GM23338 (cell line): Measurements from ENCODE around the gene PLXNA2. TPM values are rescaled to one million over a fixed set of nuclear protein-coding genes. Genes with fewer than 3 reads are reported as not detected.
A peak's percentile ranks its signal among the peaks of the same experiment; 100 is the strongest.

Source experiments
- ATAC-seq: fragments of 200-7000 bp; cut with Tn5 transposase; 3 replicates; pipeline ENCODE4 v1.9.1; 2020
- DNase-seq: peaks from one replicate; pipeline ENCODE4 v3.0.0-alpha.2; 2015; ENCODE audit warnings: low spot score
- H2AFZ ChIP-seq: fragments of 200-600 bp; sonication (generic); 2 replicates; pipeline ENCODE4 v1.8.0; 2016; ENCODE audit warnings: antibody characterized with exemption, mild to moderate bottlenecking, moderate library complexity
- H3F3A ChIP-seq: fragments of 200-600 bp; sonication (generic); replicated peaks from 2 replicates; pipeline ENCODE4 v1.8.0; 2017; ENCODE audit warnings: antibody characterized with exemption, mixed run types, low read depth
- H3K27ac ChIP-seq: fragments of 200-600 bp; sonication (generic); 2 replicates; pipeline ENCODE4 v1.6.1; 2016; ENCODE audit warnings: low read depth
- H3K27me3 ChIP-seq: fragments of 200-600 bp; sonication (generic); 2 replicates; pipeline ENCODE4 v1.8.0; 2016; ENCODE audit warnings: mild to moderate bottlenecking, mixed run types, moderate library complexity; ENCODE audit not compliant: insufficient read depth
- H3K36me3 ChIP-seq: fragments of 200-600 bp; sonication (generic); 2 replicates; pipeline ENCODE4 v1.8.0; 2016; ENCODE audit warnings: mild to moderate bottlenecking; ENCODE audit not compliant: insufficient read depth
- H3K4me1 ChIP-seq: fragments of 200-600 bp; sonication (generic); 2 replicates; pipeline ENCODE4 v1.8.0; 2016; ENCODE audit warnings: mild to moderate bottlenecking, moderate library complexity; ENCODE audit not compliant: insufficient read depth
- H3K4me2 ChIP-seq: fragments of 200-600 bp; sonication (generic); 2 replicates; pipeline ENCODE4 v1.7.1; 2017; ENCODE audit warnings: mixed run types
- H3K4me3 ChIP-seq: fragments of 200-600 bp; sonication (generic); 2 replicates; pipeline ENCODE4 v1.6.1; 2016; ENCODE audit warnings: mixed run types
- H3K79me2 ChIP-seq: fragments of 200-600 bp; sonication (generic); replicated peaks from 2 replicates; pipeline ENCODE4 v1.8.0; 2017; ENCODE audit warnings: mild to moderate bottlenecking; ENCODE audit not compliant: insufficient read depth
- H3K9me2 ChIP-seq: fragments of 200-600 bp; sonication (generic); 2 replicates; pipeline ENCODE4 v1.8.0; 2017; ENCODE audit not compliant: insufficient read depth
- H4K20me1 ChIP-seq: fragments of 200-600 bp; sonication (generic); replicated peaks from 2 replicates; pipeline ENCODE4 v1.8.0; 2017; ENCODE audit warnings: mild to moderate bottlenecking; ENCODE audit not compliant: insufficient read depth
- H3K27ac Mint-ChIP-seq: 2 replicates; pipeline ENCODE4 v1.8.0; 2020; ENCODE audit warnings: inconsistent platforms, mild to moderate bottlenecking, moderate library complexity, mixed read lengths
- H3K27me3 Mint-ChIP-seq: 3 replicates; pipeline ENCODE4 v1.8.0; 2022; ENCODE audit warnings: low read depth, mild to moderate bottlenecking, moderate library complexity, mixed read lengths, inconsistent platforms; ENCODE audit not compliant: insufficient read depth, poor library complexity
- H3K36me3 Mint-ChIP-seq: 3 replicates; pipeline ENCODE4 v1.8.0; 2021; ENCODE audit warnings: low read depth, mild to moderate bottlenecking, inconsistent platforms, moderate library complexity, mixed read lengths
- H3K4me1 Mint-ChIP-seq: 3 replicates; pipeline ENCODE4 v1.8.0; 2020; ENCODE audit warnings: mild to moderate bottlenecking, inconsistent platforms, mixed read lengths
- H3K4me3 Mint-ChIP-seq: 3 replicates; pipeline ENCODE4 v1.8.0; 2021; ENCODE audit warnings: moderate library complexity, mild to moderate bottlenecking, inconsistent platforms, mixed read lengths
- H3K9me3 Mint-ChIP-seq: 3 replicates; pipeline ENCODE4 v1.8.0; 2020; ENCODE audit warnings: moderate library complexity, mild to moderate bottlenecking, inconsistent platforms, mixed read lengths
- CREB1 ChIP-seq: fragments of 250-450 bp; sonication (Bioruptor Pico); IDR thresholded peaks from 2 replicates; pipeline ENCODE4 v1.5.0; 2020; ENCODE audit warnings: low read depth, mild to moderate bottlenecking, moderate library complexity
- JUNB ChIP-seq: IDR thresholded peaks from one replicate; pipeline ENCODE4 v1.6.1; 2016; ENCODE audit warnings: antibody characterized with exemption; ENCODE audit not compliant: unreplicated experiment
- NANOG ChIP-seq: IDR thresholded peaks from 2 replicates; pipeline ENCODE4 v1.6.1; 2016; ENCODE audit warnings: antibody characterized with exemption, borderline replicate concordance
- ZNF114 ChIP-seq: fragments of 250-450 bp; sonication (Bioruptor Pico); IDR thresholded peaks from 2 replicates; pipeline ENCODE4 v1.5.0; 2020; ENCODE audit warnings: mild to moderate bottlenecking, moderate library complexity
- ZNF331 ChIP-seq: fragments of 250-450 bp; sonication (Bioruptor Pico); IDR thresholded peaks from 2 replicates; pipeline ENCODE4 v1.5.0; 2020; ENCODE audit warnings: low read depth, mild to moderate bottlenecking, moderate library complexity
- polyA plus RNA-seq: library from polyadenylated mRNA; unstranded; fragments of >200 nt; fragmentation: Nextera tagmentation; extraction: Ambion mirVana; gene quantifications from 2 replicates; pipeline ENCODE4 v1.2.1, GENCODE V29; 2016
- total RNA-seq: library from RNA; depleted of rRNA; stranded (reverse); fragments of >200 nt; shearing (Covaris generic); gene quantifications from 2 replicates; pipeline ENCODE4 v1.2.3, GENCODE V29; 2014
- TF ChIP-seq, protein P1 (sequence below): IDR thresholded peaks from one replicate; pipeline ENCODE4 v1.6.1; 2018; ENCODE audit warnings: antibody characterized with exemption; ENCODE audit not compliant: unreplicated experiment
- TF ChIP-seq, protein P2 (sequence below): IDR thresholded peaks from 2 replicates; pipeline ENCODE4 v1.6.1; 2016; ENCODE audit warnings: antibody characterized with exemption
- TF ChIP-seq, protein P3 (sequence below), 2 experiments: fragments of 200-600 bp in 1 of 2; sonication (generic) in 1 of 2; conservative IDR thresholded peaks; 2 replicates each; pipeline versions ENCODE4 v1.5.1 to v1.6.1; 2016 to 2017; ENCODE audit warnings: antibody characterized with exemption in 2 of 2, low read depth in 2 of 2, mild to moderate bottlenecking in 2 of 2, moderate library complexity in 1 of 2

PLXNA2 gene
- total and polyA plus RNA-seq, 2 experiments from 2014 or later: 0.40 to 1.8 TPM

DNA sequence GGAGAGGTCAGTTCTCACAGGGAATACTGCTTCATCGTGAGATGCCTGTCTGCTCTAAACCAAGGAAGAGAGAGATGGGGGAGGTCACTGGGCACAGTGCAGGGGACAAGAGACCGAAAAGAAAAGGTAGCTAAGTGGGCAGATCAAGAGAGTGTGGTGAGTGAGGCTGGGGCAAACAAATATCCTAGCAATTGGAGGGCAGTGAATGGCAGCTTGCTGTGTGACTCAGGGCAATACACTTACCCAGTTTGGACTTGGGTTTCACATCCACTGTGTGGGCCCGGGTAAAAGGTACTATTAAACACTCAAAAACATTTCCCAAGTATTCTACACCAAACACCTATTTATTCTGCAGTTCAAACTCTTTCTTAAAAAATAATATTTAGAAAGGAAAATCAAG, 10.2 kb downstream of the PLXNA2 start:
- no peak for TF ChIP-seq ZNF331 (CRISPR knock-in tag)
- TF ChIP-seq, protein P1, sequence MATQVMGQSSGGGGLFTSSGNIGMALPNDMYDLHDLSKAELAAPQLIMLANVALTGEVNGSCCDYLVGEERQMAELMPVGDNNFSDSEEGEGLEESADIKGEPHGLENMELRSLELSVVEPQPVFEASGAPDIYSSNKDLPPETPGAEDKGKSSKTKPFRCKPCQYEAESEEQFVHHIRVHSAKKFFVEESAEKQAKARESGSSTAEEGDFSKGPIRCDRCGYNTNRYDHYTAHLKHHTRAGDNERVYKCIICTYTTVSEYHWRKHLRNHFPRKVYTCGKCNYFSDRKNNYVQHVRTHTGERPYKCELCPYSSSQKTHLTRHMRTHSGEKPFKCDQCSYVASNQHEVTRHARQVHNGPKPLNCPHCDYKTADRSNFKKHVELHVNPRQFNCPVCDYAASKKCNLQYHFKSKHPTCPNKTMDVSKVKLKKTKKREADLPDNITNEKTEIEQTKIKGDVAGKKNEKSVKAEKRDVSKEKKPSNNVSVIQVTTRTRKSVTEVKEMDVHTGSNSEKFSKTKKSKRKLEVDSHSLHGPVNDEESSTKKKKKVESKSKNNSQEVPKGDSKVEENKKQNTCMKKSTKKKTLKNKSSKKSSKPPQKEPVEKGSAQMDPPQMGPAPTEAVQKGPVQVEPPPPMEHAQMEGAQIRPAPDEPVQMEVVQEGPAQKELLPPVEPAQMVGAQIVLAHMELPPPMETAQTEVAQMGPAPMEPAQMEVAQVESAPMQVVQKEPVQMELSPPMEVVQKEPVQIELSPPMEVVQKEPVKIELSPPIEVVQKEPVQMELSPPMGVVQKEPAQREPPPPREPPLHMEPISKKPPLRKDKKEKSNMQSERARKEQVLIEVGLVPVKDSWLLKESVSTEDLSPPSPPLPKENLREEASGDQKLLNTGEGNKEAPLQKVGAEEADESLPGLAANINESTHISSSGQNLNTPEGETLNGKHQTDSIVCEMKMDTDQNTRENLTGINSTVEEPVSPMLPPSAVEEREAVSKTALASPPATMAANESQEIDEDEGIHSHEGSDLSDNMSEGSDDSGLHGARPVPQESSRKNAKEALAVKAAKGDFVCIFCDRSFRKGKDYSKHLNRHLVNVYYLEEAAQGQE: no peak
- TF ChIP-seq ZNF114 (CRISPR knock-in tag): no peak
- no peak for TF ChIP-seq NANOG
- TF ChIP-seq, protein P2, sequence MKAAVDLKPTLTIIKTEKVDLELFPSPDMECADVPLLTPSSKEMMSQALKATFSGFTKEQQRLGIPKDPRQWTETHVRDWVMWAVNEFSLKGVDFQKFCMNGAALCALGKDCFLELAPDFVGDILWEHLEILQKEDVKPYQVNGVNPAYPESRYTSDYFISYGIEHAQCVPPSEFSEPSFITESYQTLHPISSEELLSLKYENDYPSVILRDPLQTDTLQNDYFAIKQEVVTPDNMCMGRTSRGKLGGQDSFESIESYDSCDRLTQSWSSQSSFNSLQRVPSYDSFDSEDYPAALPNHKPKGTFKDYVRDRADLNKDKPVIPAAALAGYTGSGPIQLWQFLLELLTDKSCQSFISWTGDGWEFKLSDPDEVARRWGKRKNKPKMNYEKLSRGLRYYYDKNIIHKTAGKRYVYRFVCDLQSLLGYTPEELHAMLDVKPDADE: no peak
- TF ChIP-seq CREB1 (CRISPR knock-in tag): no peak
- TF ChIP-seq JUNB: no peak
- TF ChIP-seq, protein P3, sequence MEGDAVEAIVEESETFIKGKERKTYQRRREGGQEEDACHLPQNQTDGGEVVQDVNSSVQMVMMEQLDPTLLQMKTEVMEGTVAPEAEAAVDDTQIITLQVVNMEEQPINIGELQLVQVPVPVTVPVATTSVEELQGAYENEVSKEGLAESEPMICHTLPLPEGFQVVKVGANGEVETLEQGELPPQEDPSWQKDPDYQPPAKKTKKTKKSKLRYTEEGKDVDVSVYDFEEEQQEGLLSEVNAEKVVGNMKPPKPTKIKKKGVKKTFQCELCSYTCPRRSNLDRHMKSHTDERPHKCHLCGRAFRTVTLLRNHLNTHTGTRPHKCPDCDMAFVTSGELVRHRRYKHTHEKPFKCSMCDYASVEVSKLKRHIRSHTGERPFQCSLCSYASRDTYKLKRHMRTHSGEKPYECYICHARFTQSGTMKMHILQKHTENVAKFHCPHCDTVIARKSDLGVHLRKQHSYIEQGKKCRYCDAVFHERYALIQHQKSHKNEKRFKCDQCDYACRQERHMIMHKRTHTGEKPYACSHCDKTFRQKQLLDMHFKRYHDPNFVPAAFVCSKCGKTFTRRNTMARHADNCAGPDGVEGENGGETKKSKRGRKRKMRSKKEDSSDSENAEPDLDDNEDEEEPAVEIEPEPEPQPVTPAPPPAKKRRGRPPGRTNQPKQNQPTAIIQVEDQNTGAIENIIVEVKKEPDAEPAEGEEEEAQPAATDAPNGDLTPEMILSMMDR (conservative IDR thresholded peaks at IDR 0.05; ENCODE audit: low read depth in 2 of 2): no peak
- Mint-ChIP-seq H3K27me3 (peaks cover 3% of the 10 kb centered on the region), H3K36me3 (no peaks in the 10 kb centered on the region), H3K27ac (peak overlapping the region; percentile 26; the same call in 1 of the 2 replicates), H3K4me1 (peaks cover 58% of the 10 kb centered on the region), H3K9me3 (no peaks in the 10 kb centered on the region), H3K4me3 (no peak overlapping the region)
- no peaks in the 10 kb centered on the region for H3K27me3 ChIP-seq
- H3K4me1 ChIP-seq: peaks cover 34% of the 10 kb centered on the region
- H3K4me2 ChIP-seq: no peak overlapping the region
- H2AFZ ChIP-seq: no peak overlapping the region
- H3K9me2 ChIP-seq: no peaks in the 10 kb centered on the region
- ATAC-seq (no peak; the same call in 2 of the 3 replicates), DNase-seq (no peak)
- no peaks in the 10 kb centered on the region for H3F3A ChIP-seq
- no peaks in the 10 kb centered on the region for H3K36me3 ChIP-seq
- H4K20me1 ChIP-seq: no peaks in the 10 kb centered on the region
- H3K79me2 ChIP-seq: no peaks in the 10 kb centered on the region
- no peak overlapping the region for H3K27ac ChIP-seq
- H3K4me3 ChIP-seq: no peak overlapping the region

DNA sequence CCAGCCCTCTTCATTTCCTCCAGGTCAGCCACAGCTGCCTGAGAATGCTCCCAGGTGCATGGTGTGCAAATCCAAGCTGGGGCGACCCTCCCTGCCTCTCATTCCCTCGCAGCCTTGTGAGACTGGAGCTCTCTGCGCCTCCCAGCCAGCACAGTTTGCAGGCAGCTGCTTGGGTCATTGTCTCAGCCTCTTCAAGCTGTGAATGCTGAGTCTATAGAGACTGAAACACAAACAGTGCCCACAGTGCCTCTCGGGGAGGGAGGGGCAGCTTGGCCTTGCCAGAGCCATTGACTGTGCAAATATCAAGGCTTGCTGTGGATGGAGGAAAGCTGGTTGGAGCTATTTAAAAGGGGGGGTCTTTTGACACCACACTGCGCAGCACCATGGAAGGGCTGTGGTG, 10.6 kb downstream of the PLXNA2 start:
- no peaks in the 10 kb centered on the region for H3K27me3 ChIP-seq
- DNase-seq: peak; percentile 73
- H3K36me3 ChIP-seq: no peaks in the 10 kb centered on the region
- H3K36me3 Mint-ChIP-seq: no peaks in the 10 kb centered on the region
- no peaks in the 10 kb centered on the region for H3F3A ChIP-seq
- no peak overlapping the region for H3K4me2 ChIP-seq
- no peak overlapping the region for H3K27ac ChIP-seq
- peak overlapping the region; percentile 26; the same call in 1 of the 2 replicates for H3K27ac Mint-ChIP-seq
- H3K4me3 ChIP-seq: no peak overlapping the region
- no peak overlapping the region for H3K4me3 Mint-ChIP-seq
- peak; percentile 92 for ATAC-seq
- H3K9me2 ChIP-seq: no peaks in the 10 kb centered on the region
- H4K20me1 ChIP-seq: no peaks in the 10 kb centered on the region
- peaks cover 56% of the 10 kb centered on the region for H3K4me1 Mint-ChIP-seq
- peaks cover 3% of the 10 kb centered on the region for H3K27me3 Mint-ChIP-seq
- H3K9me3 Mint-ChIP-seq: no peaks in the 10 kb centered on the region
- no peaks in the 10 kb centered on the region for H3K79me2 ChIP-seq
- H2AFZ ChIP-seq: no peak overlapping the region
- peaks cover 30% of the 10 kb centered on the region for H3K4me1 ChIP-seq
- TF ChIP-seq, protein P3 (conservative IDR thresholded peaks at IDR 0.05; ENCODE audit: low read depth in 2 of 2): no peak
